ENCODE results near the gene TERT.

TERT gene

GRCh38 chr5:1203968-1204692 is 90.7 kb downstream of the TERT start:
- POLR2A ChIA-PET = no interaction called here
- no peak for DNase-seq (ENCODE audit: extremely low spot score)
- CTCF ChIA-PET = interaction anchor here (0.8 to 1.1 kb wide), 3 partner anchors 24 to 318 kb away, joined by 3 to 4 read pairs (median 3); no protein-coding TSS in a partner anchor
- TF ChIP-seq PKNOX1 (IDR thresholded peaks at IDR 0.05) (no peak), FOXA1 (IDR thresholded peaks at IDR 0.05) (no peak), BHLHE40 (IDR thresholded peaks at IDR 0.05; ENCODE audit: borderline replicate concordance) (no peak), FOXK2 (IDR thresholded peaks at IDR 0.05) (no peak), FOXM1 (IDR thresholded peaks at IDR 0.05; ENCODE audit: borderline replicate concordance) (no peak), LEF1 (IDR thresholded peaks at IDR 0.05; ENCODE audit: borderline replicate concordance) (no peak), TARDBP (IDR thresholded peaks at IDR 0.05) (no peak), L3MBTL2 (conservative IDR thresholded peaks at IDR 0.05) (no peak), SUZ12 (IDR thresholded peaks at IDR 0.05) (no peak), CTBP1 (IDR thresholded peaks at IDR 0.05; ENCODE audit: borderline replicate concordance) (no peak)

GRCh38 chr5:1203311-1203967 is 91.4 kb downstream of the TERT start:
- TF ChIP-seq FOXA1 (IDR thresholded peaks at IDR 0.05) = no peak
- TF ChIP-seq ELF4 (IDR thresholded peaks at IDR 0.05) = no peak
- TF ChIP-seq CTBP1 (IDR thresholded peaks at IDR 0.05; ENCODE audit: borderline replicate concordance) = no peak
- ChIA-PET CTCF (no interaction called here), POLR2A (no interaction called here)
- no peak for DNase-seq (ENCODE audit: extremely low spot score)

Data from HEK293T (cell line).